ENCODE results near the gene HOXC6.

HOXC6 gene

DNA sequence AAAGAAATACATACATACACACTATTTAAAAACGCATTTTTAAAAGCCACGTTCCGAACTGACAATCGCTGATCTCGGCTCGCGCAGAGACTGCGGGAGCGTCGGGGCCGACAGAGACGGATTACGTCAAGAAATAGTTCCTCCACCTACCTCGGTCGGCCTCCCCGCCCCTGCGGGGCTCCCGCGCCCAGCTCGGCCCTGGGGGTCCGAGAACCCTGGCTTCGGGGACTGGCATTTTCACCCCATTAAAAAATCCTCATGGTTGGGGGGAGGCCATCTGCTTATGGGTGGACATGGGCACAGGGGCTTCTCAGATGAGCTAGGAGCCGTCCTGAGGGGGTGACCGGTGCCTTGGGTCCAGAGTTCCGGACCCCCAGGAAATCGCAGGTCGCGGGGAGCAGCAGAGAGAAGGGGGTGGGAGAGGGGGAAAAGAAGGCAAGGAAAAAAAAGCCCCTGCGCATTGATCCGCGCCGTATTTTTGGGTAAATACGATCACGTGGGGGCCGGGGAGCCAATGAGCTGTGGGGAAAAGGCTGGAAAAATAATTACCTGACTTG lies 28.6 kb upstream of the HOXC6 start (continued):
- TF ChIP-seq ZBTB26 (tag by site-specific recombination; optimal IDR thresholded peaks at IDR 0.05) = no peak
- TF ChIP-seq OVOL3 (tag by site-specific recombination; IDR thresholded peaks at IDR 0.05) = no peak
- peak; percentile 64; the same call in 1 of the 2 replicates for TF ChIP-seq ZNF391 (tag by site-specific recombination; IDR thresholded peaks at IDR 0.05; ENCODE audit: borderline replicate concordance, low read depth)
- no peak for TF ChIP-seq ZNF548 (tag by site-specific recombination; IDR thresholded peaks at IDR 0.05)
- TF ChIP-seq ZFP37 (tag by site-specific recombination; IDR thresholded peaks at IDR 0.05) = no peak
- no peak for TF ChIP-seq SCRT2 (tag by site-specific recombination; IDR thresholded peaks at IDR 0.05)
- TF ChIP-seq ZEB2 (tag by site-specific recombination; IDR thresholded peaks at IDR 0.05) = peak; percentile 71
- TF ChIP-seq ZNF768 (tag by site-specific recombination; IDR thresholded peaks at IDR 0.05) = no peak
- TF ChIP-seq, protein P1, sequence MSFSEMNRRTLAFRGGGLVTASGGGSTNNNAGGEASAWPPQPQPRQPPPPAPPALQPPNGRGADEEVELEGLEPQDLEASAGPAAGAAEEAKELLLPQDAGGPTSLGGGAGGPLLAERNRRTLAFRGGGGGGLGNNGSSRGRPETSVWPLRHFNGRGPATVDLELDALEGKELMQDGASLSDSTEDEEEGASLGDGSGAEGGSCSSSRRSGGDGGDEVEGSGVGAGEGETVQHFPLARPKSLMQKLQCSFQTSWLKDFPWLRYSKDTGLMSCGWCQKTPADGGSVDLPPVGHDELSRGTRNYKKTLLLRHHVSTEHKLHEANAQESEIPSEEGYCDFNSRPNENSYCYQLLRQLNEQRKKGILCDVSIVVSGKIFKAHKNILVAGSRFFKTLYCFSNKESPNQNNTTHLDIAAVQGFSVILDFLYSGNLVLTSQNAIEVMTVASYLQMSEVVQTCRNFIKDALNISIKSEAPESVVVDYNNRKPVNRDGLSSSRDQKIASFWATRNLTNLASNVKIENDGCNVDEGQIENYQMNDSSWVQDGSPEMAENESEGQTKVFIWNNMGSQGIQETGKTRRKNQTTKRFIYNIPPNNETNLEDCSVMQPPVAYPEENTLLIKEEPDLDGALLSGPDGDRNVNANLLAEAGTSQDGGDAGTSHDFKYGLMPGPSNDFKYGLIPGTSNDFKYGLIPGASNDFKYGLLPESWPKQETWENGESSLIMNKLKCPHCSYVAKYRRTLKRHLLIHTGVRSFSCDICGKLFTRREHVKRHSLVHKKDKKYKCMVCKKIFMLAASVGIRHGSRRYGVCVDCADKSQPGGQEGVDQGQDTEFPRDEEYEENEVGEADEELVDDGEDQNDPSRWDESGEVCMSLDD (tag by site-specific recombination; IDR thresholded peaks at IDR 0.05) = peak; percentile 99
- TF ChIP-seq ZNF624 (tag by site-specific recombination; IDR thresholded peaks at IDR 0.05) = no peak
- TF ChIP-seq, protein P2, sequence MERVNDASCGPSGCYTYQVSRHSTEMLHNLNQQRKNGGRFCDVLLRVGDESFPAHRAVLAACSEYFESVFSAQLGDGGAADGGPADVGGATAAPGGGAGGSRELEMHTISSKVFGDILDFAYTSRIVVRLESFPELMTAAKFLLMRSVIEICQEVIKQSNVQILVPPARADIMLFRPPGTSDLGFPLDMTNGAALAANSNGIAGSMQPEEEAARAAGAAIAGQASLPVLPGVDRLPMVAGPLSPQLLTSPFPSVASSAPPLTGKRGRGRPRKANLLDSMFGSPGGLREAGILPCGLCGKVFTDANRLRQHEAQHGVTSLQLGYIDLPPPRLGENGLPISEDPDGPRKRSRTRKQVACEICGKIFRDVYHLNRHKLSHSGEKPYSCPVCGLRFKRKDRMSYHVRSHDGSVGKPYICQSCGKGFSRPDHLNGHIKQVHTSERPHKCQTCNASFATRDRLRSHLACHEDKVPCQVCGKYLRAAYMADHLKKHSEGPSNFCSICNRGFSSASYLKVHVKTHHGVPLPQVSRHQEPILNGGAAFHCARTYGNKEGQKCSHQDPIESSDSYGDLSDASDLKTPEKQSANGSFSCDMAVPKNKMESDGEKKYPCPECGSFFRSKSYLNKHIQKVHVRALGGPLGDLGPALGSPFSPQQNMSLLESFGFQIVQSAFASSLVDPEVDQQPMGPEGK (tag by site-specific recombination; IDR thresholded peaks at IDR 0.05) = peak; percentile 99
- TF ChIP-seq IKZF3 (tag by site-specific recombination; IDR thresholded peaks at IDR 0.05) = peak; percentile 59
- TF ChIP-seq INSM2 (tag by site-specific recombination; IDR thresholded peaks at IDR 0.05) = 0 out of 2 replicates have a peak, but pooled peaks have one; percentile 27
- peak; percentile 70; the same call in 1 of the 2 replicates for TF ChIP-seq KLF16 (tag by site-specific recombination; IDR thresholded peaks at IDR 0.05)
- no peak for TF ChIP-seq ZNF530 (tag by site-specific recombination; IDR thresholded peaks at IDR 0.05; ENCODE audit: low read depth)
- TF ChIP-seq ZNF585B (tag by site-specific recombination; IDR thresholded peaks at IDR 0.05) = no peak
- TF ChIP-seq ZNF660 (tag by site-specific recombination; IDR thresholded peaks at IDR 0.05) = no peak
- TF ChIP-seq ZNF654 (tag by site-specific recombination; IDR thresholded peaks at IDR 0.05; ENCODE audit: low read depth) = no peak
- TF ChIP-seq ZNF623 (tag by site-specific recombination; IDR thresholded peaks at IDR 0.05) = no peak
- TF ChIP-seq ZNF791 (tag by site-specific recombination; IDR thresholded peaks at IDR 0.05) = no peak
- TF ChIP-seq ZNF529 (tag by site-specific recombination; IDR thresholded peaks at IDR 0.05; ENCODE audit: insufficient replicate concordance) = no peak
- TF ChIP-seq ZNF423 (tag by site-specific recombination; IDR thresholded peaks at IDR 0.05) = peak; percentile 52; the same call in 1 of the 2 replicates
- no peak for TF ChIP-seq ZNF155 (tag by site-specific recombination; IDR thresholded peaks at IDR 0.05)
- peak; percentile 87 for TF ChIP-seq ZNF398 (tag by site-specific recombination; IDR thresholded peaks at IDR 0.05)
- no peak for TF ChIP-seq ZNF37A (tag by site-specific recombination; IDR thresholded peaks at IDR 0.05)
- TF ChIP-seq, protein P3, sequence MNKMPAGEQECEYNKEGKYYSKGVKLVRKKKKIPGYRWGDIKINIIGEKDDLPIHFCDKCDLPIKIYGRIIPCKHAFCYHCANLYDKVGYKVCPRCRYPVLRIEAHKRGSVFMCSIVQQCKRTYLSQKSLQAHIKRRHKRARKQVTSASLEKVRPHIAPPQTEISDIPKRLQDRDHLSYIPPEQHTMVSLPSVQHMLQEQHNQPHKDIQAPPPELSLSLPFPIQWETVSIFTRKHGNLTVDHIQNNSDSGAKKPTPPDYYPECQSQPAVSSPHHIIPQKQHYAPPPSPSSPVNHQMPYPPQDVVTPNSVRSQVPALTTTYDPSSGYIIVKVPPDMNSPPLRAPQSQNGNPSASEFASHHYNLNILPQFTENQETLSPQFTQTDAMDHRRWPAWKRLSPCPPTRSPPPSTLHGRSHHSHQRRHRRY (tag by site-specific recombination; IDR thresholded peaks at IDR 0.05) = no peak
- 0 out of 2 replicates have a peak, but pooled peaks have one; percentile 21 for TF ChIP-seq ZSCAN23 (tag by site-specific recombination; IDR thresholded peaks at IDR 0.05)
- no peak for TF ChIP-seq ZNF16 (tag by site-specific recombination; IDR thresholded peaks at IDR 0.05; ENCODE audit: low read depth)
- TF ChIP-seq ZNF488 (tag by site-specific recombination; IDR thresholded peaks at IDR 0.05) = no peak
